ENCODE measurements around the gene MPND. TPM values are rescaled to one million over a fixed set of nuclear protein-coding genes. Genes with fewer than 3 reads are reported as not detected.

MPND gene
- total and polyA plus RNA-seq, 2 of the 13 experiments (the other 11 are each of a cell fraction or from before 2014, with no cell fraction given), result 10.8 to 15.8 TPM

DNA sequence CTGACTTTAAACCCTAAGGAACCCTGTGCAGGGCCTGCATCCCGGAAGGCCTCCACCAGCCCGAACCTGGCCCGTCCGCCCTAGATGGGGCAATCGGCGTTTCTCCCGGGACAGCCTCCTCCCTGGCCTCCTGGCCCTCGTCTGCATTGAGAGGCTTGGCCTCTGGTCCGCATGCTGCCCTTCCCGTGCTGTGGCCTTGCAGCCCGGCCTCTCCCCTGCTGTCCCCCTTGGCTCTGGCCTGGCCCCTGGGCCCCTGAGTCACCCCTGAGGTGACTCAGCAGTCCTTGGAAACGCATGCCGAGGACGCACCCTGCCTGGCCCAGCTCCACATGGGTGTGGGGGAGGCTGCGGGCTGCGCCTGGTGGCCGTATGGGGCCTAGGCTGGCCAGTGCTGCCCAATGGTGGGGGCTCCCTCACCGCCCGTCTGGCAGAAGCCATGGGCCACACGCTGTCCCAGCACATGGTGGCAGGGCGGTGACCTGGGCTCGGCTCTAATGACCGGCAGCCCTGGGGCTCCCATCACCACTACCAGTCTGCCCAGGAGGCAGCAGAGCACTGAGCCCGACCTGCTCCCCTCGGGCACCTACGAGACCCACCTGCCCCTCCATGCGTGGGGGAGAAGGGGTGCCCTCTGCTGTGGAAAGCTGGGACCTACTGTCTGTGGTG is 31.3 kb downstream of the MPND start (continued):
- TF ChIP-seq ZNF883 (CRISPR knock-in tag; IDR thresholded peaks at IDR 0.05; ENCODE audit: not compliant biosample characterization) (peak; percentile 93), ZNF816 (CRISPR knock-in tag; IDR thresholded peaks at IDR 0.05; ENCODE audit: borderline replicate concordance) (0 out of 2 replicates have a peak, but pooled peaks have one; percentile 66), YEATS4 (CRISPR knock-in tag; IDR thresholded peaks at IDR 0.05; ENCODE audit: borderline replicate concordance) (peak; percentile 53; the same call in 1 of the 2 replicates), NFKB2 (CRISPR knock-in tag; IDR thresholded peaks at IDR 0.05; ENCODE audit: borderline replicate concordance) (0 out of 2 replicates have a peak, but pooled peaks have one; percentile 72), ZNF777 (CRISPR knock-in tag; IDR thresholded peaks at IDR 0.05) (no peak), GTF2F1 (IDR thresholded peaks at IDR 0.05; ENCODE audit: low read length) (no peak), ZNF484 (CRISPR knock-in tag; IDR thresholded peaks at IDR 0.05; ENCODE audit: borderline replicate concordance, low read depth) (no peak), KDM4B (CRISPR knock-in tag; IDR thresholded peaks at IDR 0.05) (peak; percentile 50; the same call in 1 of the 2 replicates), ZSCAN9 (CRISPR knock-in tag; IDR thresholded peaks at IDR 0.05; ENCODE audit: borderline replicate concordance) (peak; percentile 49; the same call in 1 of the 2 replicates), DR1 (CRISPR knock-in tag; IDR thresholded peaks at IDR 0.05) (peak; percentile 64; the same call in 1 of the 2 replicates), SMARCC2 (IDR thresholded peaks at IDR 0.05) (no peak), ZFP90 (CRISPR knock-in tag; IDR thresholded peaks at IDR 0.05; ENCODE audit: borderline replicate concordance) (no peak), ETV5 (CRISPR knock-in tag; IDR thresholded peaks at IDR 0.05; ENCODE audit: borderline replicate concordance) (peak; percentile 73; the same call in 1 of the 2 replicates), NCOA1 (CRISPR knock-in tag; IDR thresholded peaks at IDR 0.05) (no peak), WIZ (CRISPR knock-in tag; IDR thresholded peaks at IDR 0.05) (no peak), ZC3H13 (CRISPR knock-in tag; IDR thresholded peaks at IDR 0.05) (no peak), ATRX (CRISPR knock-in tag; IDR thresholded peaks at IDR 0.05; ENCODE audit: borderline replicate concordance) (peak; percentile 36; the same call in 1 of the 2 replicates), NCOA5 (CRISPR knock-in tag; IDR thresholded peaks at IDR 0.05) (no peak), U2AF2 (IDR thresholded peaks at IDR 0.05; ENCODE audit: low read depth, low read length) (no peak), CHCHD3 (CRISPR knock-in tag; IDR thresholded peaks at IDR 0.05) (no peak)
- TF ChIP-seq, protein P1, sequence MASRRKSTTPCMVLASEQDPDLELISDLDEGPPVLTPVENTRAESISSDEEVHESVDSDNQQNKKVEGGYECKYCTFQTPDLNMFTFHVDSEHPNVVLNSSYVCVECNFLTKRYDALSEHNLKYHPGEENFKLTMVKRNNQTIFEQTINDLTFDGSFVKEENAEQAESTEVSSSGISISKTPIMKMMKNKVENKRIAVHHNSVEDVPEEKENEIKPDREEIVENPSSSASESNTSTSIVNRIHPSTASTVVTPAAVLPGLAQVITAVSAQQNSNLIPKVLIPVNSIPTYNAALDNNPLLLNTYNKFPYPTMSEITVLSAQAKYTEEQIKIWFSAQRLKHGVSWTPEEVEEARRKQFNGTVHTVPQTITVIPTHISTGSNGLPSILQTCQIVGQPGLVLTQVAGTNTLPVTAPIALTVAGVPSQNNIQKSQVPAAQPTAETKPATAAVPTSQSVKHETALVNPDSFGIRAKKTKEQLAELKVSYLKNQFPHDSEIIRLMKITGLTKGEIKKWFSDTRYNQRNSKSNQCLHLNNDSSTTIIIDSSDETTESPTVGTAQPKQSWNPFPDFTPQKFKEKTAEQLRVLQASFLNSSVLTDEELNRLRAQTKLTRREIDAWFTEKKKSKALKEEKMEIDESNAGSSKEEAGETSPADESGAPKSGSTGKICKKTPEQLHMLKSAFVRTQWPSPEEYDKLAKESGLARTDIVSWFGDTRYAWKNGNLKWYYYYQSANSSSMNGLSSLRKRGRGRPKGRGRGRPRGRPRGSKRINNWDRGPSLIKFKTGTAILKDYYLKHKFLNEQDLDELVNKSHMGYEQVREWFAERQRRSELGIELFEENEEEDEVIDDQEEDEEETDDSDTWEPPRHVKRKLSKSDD (CRISPR knock-in tag; IDR thresholded peaks at IDR 0.05; ENCODE audit: low read depth), result peak; percentile 50; the same call in 1 of the 2 replicates
- TF ChIP-seq, protein P2, sequence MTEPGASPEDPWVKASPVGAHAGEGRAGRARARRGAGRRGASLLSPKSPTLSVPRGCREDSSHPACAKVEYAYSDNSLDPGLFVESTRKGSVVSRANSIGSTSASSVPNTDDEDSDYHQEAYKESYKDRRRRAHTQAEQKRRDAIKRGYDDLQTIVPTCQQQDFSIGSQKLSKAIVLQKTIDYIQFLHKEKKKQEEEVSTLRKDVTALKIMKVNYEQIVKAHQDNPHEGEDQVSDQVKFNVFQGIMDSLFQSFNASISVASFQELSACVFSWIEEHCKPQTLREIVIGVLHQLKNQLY (CRISPR knock-in tag; IDR thresholded peaks at IDR 0.05), result peak; percentile 76
- TF ChIP-seq, protein P3, sequence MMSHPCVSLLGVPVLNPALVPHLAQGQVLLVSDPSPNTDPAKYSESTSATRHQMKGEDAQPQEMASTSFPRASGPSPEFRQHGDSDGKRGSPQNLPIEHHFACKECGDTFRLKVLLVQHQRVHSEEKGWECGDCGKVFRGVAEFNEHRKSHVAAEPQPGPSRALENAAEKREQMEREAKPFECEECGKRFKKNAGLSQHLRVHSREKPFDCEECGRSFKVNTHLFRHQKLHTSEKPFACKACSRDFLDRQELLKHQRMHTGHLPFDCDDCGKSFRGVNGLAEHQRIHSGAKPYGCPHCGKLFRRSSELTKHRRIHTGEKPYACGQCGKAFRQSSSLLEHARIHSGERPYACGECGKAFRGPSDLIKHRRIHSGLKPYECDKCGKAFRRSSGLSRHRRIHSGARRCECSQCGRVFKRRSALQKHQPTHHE (CRISPR knock-in tag; IDR thresholded peaks at IDR 0.05; ENCODE audit: borderline replicate concordance), result no peak
- TF ChIP-seq, protein P4, sequence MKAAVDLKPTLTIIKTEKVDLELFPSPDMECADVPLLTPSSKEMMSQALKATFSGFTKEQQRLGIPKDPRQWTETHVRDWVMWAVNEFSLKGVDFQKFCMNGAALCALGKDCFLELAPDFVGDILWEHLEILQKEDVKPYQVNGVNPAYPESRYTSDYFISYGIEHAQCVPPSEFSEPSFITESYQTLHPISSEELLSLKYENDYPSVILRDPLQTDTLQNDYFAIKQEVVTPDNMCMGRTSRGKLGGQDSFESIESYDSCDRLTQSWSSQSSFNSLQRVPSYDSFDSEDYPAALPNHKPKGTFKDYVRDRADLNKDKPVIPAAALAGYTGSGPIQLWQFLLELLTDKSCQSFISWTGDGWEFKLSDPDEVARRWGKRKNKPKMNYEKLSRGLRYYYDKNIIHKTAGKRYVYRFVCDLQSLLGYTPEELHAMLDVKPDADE (CRISPR knock-in tag; IDR thresholded peaks at IDR 0.05), result no peak

Measured in HepG2 (cell line).